WTC11 (cell line): ENCODE results near the gene SNX19. TPM values are rescaled to one million over a fixed set of nuclear protein-coding genes. Genes with fewer than 3 reads are reported as not detected.

Experiments used
- ATAC-seq: fragments of 200-7000 bp; cut with Tn5 transposase; 2 replicates; pipeline ENCODE4 v1.10.0; 2021; ENCODE audit warnings: mild to moderate bottlenecking, moderate library complexity
- CTCF ChIA-PET: fragments of 300-600 bp; sonication (Branson Sonifier 250); formaldehyde crosslinking; loops from one replicate; lab custom pipeline; 2021; ENCODE audit warnings: antibody characterized with exemption; lab: Charles Lee
- POLR2A ChIA-PET: fragments of 350-600 bp; sonication (Branson Sonifier 250); formaldehyde crosslinking; loops from one replicate; lab custom pipeline; 2021; ENCODE audit warnings: antibody characterized with exemption; lab: Charles Lee
- DNase-seq: peaks from one replicate; pipeline ENCODE4 v3.0.0; 2021; ENCODE audit warnings: low spot score
- H3K27ac Mint-ChIP-seq: 2 replicates; pipeline ENCODE4 v1.8.0; 2021; ENCODE audit warnings: mixed read lengths
- H3K27me3 Mint-ChIP-seq: 2 replicates; pipeline ENCODE4 v1.8.0; 2021; ENCODE audit warnings: low read depth, mild to moderate bottlenecking, moderate library complexity, mixed read lengths
- H3K36me3 Mint-ChIP-seq: 2 replicates; pipeline ENCODE4 v1.8.0; 2021; ENCODE audit warnings: mixed read lengths
- H3K4me1 Mint-ChIP-seq: 2 replicates; pipeline ENCODE4 v1.8.0; 2022; ENCODE audit warnings: mixed read lengths
- H3K4me3 Mint-ChIP-seq: 2 replicates; pipeline ENCODE4 v1.8.0; 2021; ENCODE audit warnings: mild to moderate bottlenecking, moderate library complexity, mixed read lengths
- H3K9me3 Mint-ChIP-seq: 2 replicates; pipeline ENCODE4 v1.8.0; 2021; ENCODE audit warnings: mixed read lengths
- CDX4 ChIP-seq: fragments of 250-450 bp; sonication (Bioruptor Pico); IDR thresholded peaks from 2 replicates; pipeline ENCODE4 v1.9.0; 2021; ENCODE audit warnings: moderate library complexity, mild to moderate bottlenecking, inconsistent platforms, borderline replicate concordance
- CTCF ChIP-seq: fragments of 200-600 bp; IDR thresholded peaks from 2 replicates; pipeline ENCODE4 v1.8.0; 2022; ENCODE audit warnings: antibody characterized with exemption
- FOXK1 ChIP-seq: sonication (generic); formaldehyde crosslinking; IDR thresholded peaks from 2 replicates; pipeline ENCODE4 v1.8.0; 2022; ENCODE audit warnings: mild to moderate bottlenecking, moderate library complexity, missing genetic modification reagents
- JUN ChIP-seq: sonication (generic); formaldehyde crosslinking; IDR thresholded peaks from 2 replicates; pipeline ENCODE4 v1.8.0; 2023; ENCODE audit warnings: mild to moderate bottlenecking, missing genetic modification reagents
- MAX ChIP-seq: sonication (generic); formaldehyde crosslinking; IDR thresholded peaks from 2 replicates; pipeline ENCODE4 v1.8.0; 2022; ENCODE audit warnings: mild to moderate bottlenecking, missing genetic modification reagents
- NFATC4 ChIP-seq: fragments of 250-450 bp; sonication (Bioruptor Pico); IDR thresholded peaks from 2 replicates; pipeline ENCODE4 v1.9.0; 2021; ENCODE audit warnings: mild to moderate bottlenecking
- RORB ChIP-seq: fragments of 250-450 bp; sonication (Bioruptor Pico); IDR thresholded peaks from 2 replicates; pipeline ENCODE4 v1.9.0; 2021; ENCODE audit warnings: mild to moderate bottlenecking
- SOX15 ChIP-seq: fragments of 250-450 bp; sonication (Bioruptor Pico); IDR thresholded peaks from 2 replicates; pipeline ENCODE4 v1.9.0; 2021; ENCODE audit warnings: mild to moderate bottlenecking
- SP1 ChIP-seq: sonication (generic); formaldehyde crosslinking; conservative IDR thresholded peaks from 2 replicates; pipeline ENCODE4 v1.8.1; 2022; ENCODE audit warnings: missing genetic modification reagents
- ZNF138 ChIP-seq: sonication (generic); formaldehyde crosslinking; conservative IDR thresholded peaks from 2 replicates; pipeline ENCODE4 v1.8.1; 2022; ENCODE audit warnings: mild to moderate bottlenecking, moderate library complexity, missing genetic modification reagents
- ZNF219 ChIP-seq: sonication (generic); formaldehyde crosslinking; IDR thresholded peaks from 2 replicates; pipeline ENCODE4 v1.8.0; 2023; ENCODE audit warnings: missing genetic modification reagents, mild to moderate bottlenecking, borderline replicate concordance
- ZNF232 ChIP-seq: sonication (generic); formaldehyde crosslinking; IDR thresholded peaks from 2 replicates; pipeline ENCODE4 v1.8.0; 2022; ENCODE audit warnings: mild to moderate bottlenecking, missing genetic modification reagents
- ZNF416 ChIP-seq: fragments of 250-450 bp; sonication (Bioruptor Pico); IDR thresholded peaks from 2 replicates; pipeline ENCODE4 v1.9.0; 2021; ENCODE audit warnings: mild to moderate bottlenecking, inconsistent platforms
- ZNF512 ChIP-seq: sonication (generic); formaldehyde crosslinking; IDR thresholded peaks from 2 replicates; pipeline ENCODE4 v1.8.1; 2022; ENCODE audit warnings: missing genetic modification reagents, borderline replicate concordance
- total RNA-seq: library from RNA; stranded (reverse); gene quantifications from 3 replicates; pipeline ENCODE4 v1.2.3, GENCODE V29; 2021
- TF ChIP-seq, protein P1 (sequence below): sonication (generic); formaldehyde crosslinking; IDR thresholded peaks from 2 replicates; pipeline ENCODE4 v1.8.1; 2023; ENCODE audit warnings: mild to moderate bottlenecking, missing genetic modification reagents, borderline replicate concordance
- TF ChIP-seq, protein P2 (sequence below): sonication (generic); formaldehyde crosslinking; IDR thresholded peaks from 2 replicates; pipeline ENCODE4 v1.8.0; 2022; ENCODE audit warnings: missing genetic modification reagents
- TF ChIP-seq, protein P3 (sequence below): sonication (generic); formaldehyde crosslinking; IDR thresholded peaks from 2 replicates; pipeline ENCODE4 v1.8.1; 2022; ENCODE audit warnings: low read depth, mild to moderate bottlenecking, moderate library complexity, missing genetic modification reagents, borderline replicate concordance
- TF ChIP-seq, protein P4 (sequence below): sonication (generic); formaldehyde crosslinking; IDR thresholded peaks from 2 replicates; pipeline ENCODE4 v1.8.0; 2022; ENCODE audit warnings: mild to moderate bottlenecking, missing genetic modification reagents
- TF ChIP-seq, protein P5 (sequence below): sonication (generic); formaldehyde crosslinking; conservative IDR thresholded peaks from 2 replicates; pipeline ENCODE4 v1.8.1; 2023; ENCODE audit warnings: mild to moderate bottlenecking, low read depth, missing genetic modification reagents, moderate library complexity

The SNX19 gene
- total RNA-seq, 1 experiment from 2014 or later: 25.2 TPM

DNA sequence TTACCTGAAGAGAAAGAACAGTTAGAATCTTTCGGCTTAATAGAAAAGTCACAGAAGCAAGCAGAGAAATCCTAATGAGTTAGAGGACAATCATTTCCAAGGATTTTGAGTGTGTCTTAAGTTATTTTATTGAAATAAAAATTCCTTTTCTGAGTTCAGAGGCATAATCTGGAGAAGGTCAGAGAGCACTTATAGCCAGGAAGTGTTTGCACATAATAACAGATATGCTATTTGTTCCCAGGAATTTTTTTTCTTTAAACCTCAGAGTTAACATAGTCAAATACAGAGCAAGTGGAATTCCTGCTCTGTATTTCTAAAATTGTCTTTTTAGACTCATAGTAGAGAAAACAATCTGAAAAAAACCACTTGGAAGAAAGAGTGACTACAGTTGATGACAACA is 74.3 kb downstream of the SNX19 start (continued):
- TF ChIP-seq, protein P1, sequence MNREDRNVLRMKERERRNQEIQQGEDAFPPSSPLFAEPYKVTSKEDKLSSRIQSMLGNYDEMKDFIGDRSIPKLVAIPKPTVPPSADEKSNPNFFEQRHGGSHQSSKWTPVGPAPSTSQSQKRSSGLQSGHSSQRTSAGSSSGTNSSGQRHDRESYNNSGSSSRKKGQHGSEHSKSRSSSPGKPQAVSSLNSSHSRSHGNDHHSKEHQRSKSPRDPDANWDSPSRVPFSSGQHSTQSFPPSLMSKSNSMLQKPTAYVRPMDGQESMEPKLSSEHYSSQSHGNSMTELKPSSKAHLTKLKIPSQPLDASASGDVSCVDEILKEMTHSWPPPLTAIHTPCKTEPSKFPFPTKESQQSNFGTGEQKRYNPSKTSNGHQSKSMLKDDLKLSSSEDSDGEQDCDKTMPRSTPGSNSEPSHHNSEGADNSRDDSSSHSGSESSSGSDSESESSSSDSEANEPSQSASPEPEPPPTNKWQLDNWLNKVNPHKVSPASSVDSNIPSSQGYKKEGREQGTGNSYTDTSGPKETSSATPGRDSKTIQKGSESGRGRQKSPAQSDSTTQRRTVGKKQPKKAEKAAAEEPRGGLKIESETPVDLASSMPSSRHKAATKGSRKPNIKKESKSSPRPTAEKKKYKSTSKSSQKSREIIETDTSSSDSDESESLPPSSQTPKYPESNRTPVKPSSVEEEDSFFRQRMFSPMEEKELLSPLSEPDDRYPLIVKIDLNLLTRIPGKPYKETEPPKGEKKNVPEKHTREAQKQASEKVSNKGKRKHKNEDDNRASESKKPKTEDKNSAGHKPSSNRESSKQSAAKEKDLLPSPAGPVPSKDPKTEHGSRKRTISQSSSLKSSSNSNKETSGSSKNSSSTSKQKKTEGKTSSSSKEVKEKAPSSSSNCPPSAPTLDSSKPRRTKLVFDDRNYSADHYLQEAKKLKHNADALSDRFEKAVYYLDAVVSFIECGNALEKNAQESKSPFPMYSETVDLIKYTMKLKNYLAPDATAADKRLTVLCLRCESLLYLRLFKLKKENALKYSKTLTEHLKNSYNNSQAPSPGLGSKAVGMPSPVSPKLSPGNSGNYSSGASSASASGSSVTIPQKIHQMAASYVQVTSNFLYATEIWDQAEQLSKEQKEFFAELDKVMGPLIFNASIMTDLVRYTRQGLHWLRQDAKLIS (CRISPR knock-in tag): no peak
- TF ChIP-seq FOXK1 (CRISPR knock-in tag) (no peak), ZNF232 (CRISPR knock-in tag) (no peak), ZNF416 (CRISPR knock-in tag) (no peak), ZNF512 (no peak), RORB (CRISPR knock-in tag) (no peak), CTCF (no peak), ZNF138 (no peak), SOX15 (CRISPR knock-in tag) (no peak)
- TF ChIP-seq, protein P2, sequence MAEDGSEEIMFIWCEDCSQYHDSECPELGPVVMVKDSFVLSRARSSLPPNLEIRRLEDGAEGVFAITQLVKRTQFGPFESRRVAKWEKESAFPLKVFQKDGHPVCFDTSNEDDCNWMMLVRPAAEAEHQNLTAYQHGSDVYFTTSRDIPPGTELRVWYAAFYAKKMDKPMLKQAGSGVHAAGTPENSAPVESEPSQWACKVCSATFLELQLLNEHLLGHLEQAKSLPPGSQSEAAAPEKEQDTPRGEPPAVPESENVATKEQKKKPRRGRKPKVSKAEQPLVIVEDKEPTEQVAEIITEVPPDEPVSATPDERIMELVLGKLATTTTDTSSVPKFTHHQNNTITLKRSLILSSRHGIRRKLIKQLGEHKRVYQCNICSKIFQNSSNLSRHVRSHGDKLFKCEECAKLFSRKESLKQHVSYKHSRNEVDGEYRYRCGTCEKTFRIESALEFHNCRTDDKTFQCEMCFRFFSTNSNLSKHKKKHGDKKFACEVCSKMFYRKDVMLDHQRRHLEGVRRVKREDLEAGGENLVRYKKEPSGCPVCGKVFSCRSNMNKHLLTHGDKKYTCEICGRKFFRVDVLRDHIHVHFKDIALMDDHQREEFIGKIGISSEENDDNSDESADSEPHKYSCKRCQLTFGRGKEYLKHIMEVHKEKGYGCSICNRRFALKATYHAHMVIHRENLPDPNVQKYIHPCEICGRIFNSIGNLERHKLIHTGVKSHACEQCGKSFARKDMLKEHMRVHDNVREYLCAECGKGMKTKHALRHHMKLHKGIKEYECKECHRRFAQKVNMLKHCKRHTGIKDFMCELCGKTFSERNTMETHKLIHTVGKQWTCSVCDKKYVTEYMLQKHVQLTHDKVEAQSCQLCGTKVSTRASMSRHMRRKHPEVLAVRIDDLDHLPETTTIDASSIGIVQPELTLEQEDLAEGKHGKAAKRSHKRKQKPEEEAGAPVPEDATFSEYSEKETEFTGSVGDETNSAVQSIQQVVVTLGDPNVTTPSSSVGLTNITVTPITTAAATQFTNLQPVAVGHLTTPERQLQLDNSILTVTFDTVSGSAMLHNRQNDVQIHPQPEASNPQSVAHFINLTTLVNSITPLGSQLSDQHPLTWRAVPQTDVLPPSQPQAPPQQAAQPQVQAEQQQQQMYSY (CRISPR knock-in tag): no peak

DNA sequence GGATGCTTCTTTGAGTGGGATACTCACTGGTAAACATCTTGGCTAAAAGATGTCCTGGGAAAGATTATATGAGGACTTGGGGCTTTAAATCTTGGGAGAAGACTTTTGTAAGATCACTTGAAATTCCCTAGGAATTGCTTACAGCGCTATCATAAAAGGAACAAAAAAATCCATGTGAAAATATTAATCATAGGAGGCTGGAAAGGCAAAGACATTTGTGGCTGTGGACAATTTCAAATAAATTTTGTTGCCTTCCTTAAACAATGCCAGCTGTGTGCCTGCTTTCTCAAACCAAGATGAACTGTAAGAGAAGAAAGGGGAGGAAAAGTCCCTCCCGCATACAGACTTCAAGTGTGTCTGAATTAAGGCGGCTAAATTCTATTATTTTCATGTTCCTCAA is 75.6 kb downstream of the SNX19 start:
- POLR2A ChIA-PET: no interaction called here
- Mint-ChIP-seq H3K27me3 (peaks cover 6% of the 10 kb centered on the region), H3K4me1 (peaks cover 3% of the 10 kb centered on the region), H3K27ac (no peak overlapping the region), H3K36me3 (peaks cover 2% of the 10 kb centered on the region; the same call in 1 of the 2 replicates), H3K9me3 (0 out of 2 replicates have a peak, but pooled peaks cover 7% of the 10 kb centered on the region), H3K4me3 (no peak overlapping the region)
- CTCF ChIA-PET: interaction anchor here (1.0 kb wide), 1 partner anchor 22 kb away, joined by 4 read pairs; no protein-coding TSS in a partner anchor
- DNase-seq (no peak), ATAC-seq (no peak)
- TF ChIP-seq, protein P3, sequence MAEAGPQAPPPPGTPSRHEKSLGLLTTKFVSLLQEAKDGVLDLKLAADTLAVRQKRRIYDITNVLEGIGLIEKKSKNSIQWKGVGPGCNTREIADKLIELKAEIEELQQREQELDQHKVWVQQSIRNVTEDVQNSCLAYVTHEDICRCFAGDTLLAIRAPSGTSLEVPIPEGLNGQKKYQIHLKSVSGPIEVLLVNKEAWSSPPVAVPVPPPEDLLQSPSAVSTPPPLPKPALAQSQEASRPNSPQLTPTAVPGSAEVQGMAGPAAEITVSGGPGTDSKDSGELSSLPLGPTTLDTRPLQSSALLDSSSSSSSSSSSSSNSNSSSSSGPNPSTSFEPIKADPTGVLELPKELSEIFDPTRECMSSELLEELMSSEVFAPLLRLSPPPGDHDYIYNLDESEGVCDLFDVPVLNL: no peak
- TF ChIP-seq, protein P4, sequence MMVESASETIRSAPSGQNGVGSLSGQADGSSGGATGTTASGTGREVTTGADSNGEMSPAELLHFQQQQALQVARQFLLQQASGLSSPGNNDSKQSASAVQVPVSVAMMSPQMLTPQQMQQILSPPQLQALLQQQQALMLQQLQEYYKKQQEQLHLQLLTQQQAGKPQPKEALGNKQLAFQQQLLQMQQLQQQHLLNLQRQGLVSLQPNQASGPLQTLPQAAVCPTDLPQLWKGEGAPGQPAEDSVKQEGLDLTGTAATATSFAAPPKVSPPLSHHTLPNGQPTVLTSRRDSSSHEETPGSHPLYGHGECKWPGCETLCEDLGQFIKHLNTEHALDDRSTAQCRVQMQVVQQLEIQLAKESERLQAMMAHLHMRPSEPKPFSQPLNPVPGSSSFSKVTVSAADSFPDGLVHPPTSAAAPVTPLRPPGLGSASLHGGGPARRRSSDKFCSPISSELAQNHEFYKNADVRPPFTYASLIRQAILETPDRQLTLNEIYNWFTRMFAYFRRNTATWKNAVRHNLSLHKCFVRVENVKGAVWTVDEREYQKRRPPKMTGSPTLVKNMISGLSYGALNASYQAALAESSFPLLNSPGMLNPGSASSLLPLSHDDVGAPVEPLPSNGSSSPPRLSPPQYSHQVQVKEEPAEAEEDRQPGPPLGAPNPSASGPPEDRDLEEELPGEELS (CRISPR knock-in tag): no peak
- no peak for TF ChIP-seq JUN (CRISPR knock-in tag)
- TF ChIP-seq ZNF416 (CRISPR knock-in tag): no peak
- no peak for TF ChIP-seq SP1
- TF ChIP-seq MAX (CRISPR knock-in tag): no peak
- TF ChIP-seq ZNF219 (CRISPR knock-in tag): no peak
- no peak for TF ChIP-seq NFATC4 (CRISPR knock-in tag)
- TF ChIP-seq, protein P5, sequence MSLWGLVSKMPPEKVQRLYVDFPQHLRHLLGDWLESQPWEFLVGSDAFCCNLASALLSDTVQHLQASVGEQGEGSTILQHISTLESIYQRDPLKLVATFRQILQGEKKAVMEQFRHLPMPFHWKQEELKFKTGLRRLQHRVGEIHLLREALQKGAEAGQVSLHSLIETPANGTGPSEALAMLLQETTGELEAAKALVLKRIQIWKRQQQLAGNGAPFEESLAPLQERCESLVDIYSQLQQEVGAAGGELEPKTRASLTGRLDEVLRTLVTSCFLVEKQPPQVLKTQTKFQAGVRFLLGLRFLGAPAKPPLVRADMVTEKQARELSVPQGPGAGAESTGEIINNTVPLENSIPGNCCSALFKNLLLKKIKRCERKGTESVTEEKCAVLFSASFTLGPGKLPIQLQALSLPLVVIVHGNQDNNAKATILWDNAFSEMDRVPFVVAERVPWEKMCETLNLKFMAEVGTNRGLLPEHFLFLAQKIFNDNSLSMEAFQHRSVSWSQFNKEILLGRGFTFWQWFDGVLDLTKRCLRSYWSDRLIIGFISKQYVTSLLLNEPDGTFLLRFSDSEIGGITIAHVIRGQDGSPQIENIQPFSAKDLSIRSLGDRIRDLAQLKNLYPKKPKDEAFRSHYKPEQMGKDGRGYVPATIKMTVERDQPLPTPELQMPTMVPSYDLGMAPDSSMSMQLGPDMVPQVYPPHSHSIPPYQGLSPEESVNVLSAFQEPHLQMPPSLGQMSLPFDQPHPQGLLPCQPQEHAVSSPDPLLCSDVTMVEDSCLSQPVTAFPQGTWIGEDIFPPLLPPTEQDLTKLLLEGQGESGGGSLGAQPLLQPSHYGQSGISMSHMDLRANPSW: no peak
- no peak for TF ChIP-seq CDX4 (CRISPR knock-in tag)
